ENCODE results near the gene HMCES. TPM values are rescaled to one million over a fixed set of nuclear protein-coding genes. Genes with fewer than 3 reads are reported as not detected.
"Not testable (repeated sequence)": the region's sequence is repeated elsewhere in the genome, so short reads cannot be mapped to it uniquely, and the experiment has no call there.

The HMCES gene
- total RNA-seq, 2 experiments from 2014 or later = 54.5 to 57.8 TPM

DNA sequence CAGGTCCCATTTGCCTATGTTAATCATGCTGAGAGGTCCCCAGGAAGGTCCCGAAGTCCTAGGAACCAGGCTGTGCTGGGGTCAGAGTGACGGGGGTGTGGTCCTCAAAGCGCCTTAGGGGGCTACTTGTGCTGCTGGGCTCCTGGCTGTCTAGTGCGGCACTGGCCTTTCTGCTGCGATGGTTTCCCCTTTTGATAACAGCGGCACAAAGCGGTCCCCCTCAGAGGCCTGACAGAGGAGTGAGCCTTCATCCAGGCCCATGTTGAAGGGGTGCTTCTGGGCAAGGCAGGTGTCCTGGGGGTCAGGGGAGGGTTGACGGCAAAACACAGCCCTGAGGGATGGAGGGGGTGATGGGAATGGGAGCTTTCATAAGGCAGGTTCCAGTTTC is 68.8 kb downstream of the HMCES start:
- TF ChIP-seq, protein P1, sequence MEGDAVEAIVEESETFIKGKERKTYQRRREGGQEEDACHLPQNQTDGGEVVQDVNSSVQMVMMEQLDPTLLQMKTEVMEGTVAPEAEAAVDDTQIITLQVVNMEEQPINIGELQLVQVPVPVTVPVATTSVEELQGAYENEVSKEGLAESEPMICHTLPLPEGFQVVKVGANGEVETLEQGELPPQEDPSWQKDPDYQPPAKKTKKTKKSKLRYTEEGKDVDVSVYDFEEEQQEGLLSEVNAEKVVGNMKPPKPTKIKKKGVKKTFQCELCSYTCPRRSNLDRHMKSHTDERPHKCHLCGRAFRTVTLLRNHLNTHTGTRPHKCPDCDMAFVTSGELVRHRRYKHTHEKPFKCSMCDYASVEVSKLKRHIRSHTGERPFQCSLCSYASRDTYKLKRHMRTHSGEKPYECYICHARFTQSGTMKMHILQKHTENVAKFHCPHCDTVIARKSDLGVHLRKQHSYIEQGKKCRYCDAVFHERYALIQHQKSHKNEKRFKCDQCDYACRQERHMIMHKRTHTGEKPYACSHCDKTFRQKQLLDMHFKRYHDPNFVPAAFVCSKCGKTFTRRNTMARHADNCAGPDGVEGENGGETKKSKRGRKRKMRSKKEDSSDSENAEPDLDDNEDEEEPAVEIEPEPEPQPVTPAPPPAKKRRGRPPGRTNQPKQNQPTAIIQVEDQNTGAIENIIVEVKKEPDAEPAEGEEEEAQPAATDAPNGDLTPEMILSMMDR (IDR thresholded peaks at IDR 0.05) = no peak
- no peak for DNase-seq
- intact Hi-C loops (cut with micrococcal nuclease) = no loop called here
- Mint-ChIP-seq H3K4me1 (ENCODE audit: low read depth) (no peaks in the 10 kb centered on the region), H3K27me3 (peaks cover 20% of the 10 kb centered on the region), H3K27ac (no peak overlapping the region), H3K4me3 (no peak overlapping the region), H3K9me3 (no peaks in the 10 kb centered on the region), H3K36me3 (ENCODE audit: low read depth) (no peaks in the 10 kb centered on the region)
- ChIA-PET POLR2A (interaction anchor here (1.1 kb wide), 1 partner anchor 31 kb away, joined by 3 read pairs; a partner anchor contains a TSS), CTCF (interaction anchor here (1.4 kb wide), 1 partner anchor 143 kb away, joined by 3 read pairs; no protein-coding TSS in a partner anchor)
- ATAC-seq = no peak

DNA sequence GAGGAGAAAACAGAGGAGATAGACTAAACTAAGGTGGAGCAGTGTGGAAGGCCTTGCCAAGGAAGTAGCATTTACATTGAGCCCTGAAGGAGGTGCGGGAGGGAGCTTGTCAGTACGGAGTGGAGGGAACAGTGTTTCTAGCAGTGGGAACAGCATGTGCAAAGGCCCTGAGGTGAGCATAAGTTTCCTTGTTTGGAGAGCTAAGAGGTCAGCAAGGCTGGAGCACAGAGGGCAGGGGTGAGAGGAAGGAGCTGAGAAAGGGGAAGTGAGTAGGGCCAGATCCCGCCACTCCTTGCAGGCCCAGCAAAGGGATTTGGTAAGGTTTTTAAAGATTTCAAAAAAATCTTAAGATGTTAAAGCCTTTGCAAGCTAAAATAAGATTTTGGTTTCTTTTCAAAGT is 70.1 kb downstream of the HMCES start:
- TF ChIP-seq, protein P1 (IDR thresholded peaks at IDR 0.05) = no peak
- Mint-ChIP-seq H3K9me3 (no peaks in the 10 kb centered on the region), H3K27ac (no peak overlapping the region)

DNA sequence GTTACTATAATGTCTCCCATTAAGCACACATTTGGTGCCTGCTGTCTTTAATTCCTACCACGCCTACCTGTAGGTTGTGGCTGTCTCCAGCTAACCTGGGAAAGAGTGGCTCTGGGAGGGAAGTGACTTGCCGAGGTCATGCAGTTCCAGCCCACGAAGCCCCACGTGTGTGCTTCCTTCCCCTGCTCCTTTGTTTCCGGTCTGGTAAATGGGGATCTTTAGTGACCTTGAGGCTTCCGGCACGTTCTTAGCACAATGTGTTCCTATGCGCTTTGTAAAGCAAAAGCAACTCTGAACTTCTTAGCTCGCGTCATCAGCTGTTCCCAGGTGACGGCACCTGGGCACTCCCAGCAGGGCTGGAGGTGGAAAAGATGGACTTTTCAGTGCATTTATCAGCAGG is 70.5 kb downstream of the HMCES start:
- H3K4me3 Mint-ChIP-seq; DNase-seq; intact Hi-C loops (cut with micrococcal nuclease); ATAC-seq; H3K4me1 Mint-ChIP-seq (ENCODE audit: low read depth); H3K27ac Mint-ChIP-seq; H3K36me3 Mint-ChIP-seq (ENCODE audit: low read depth); H3K9me3 Mint-ChIP-seq: not testable (repeated sequence)
- H3K27me3 Mint-ChIP-seq = peaks cover 10% of the 10 kb centered on the region
- ChIA-PET POLR2A (interaction anchor here (0.6 kb wide), 2 partner anchors 22 to 709 kb away, joined by 3 read pairs; no protein-coding TSS in a partner anchor), CTCF (interaction anchor here (1.4 kb wide), 1 partner anchor 141 kb away, joined by 3 read pairs; no protein-coding TSS in a partner anchor)

More for the DNA sequence above, 70.1 kb downstream of the HMCES start:
- no peak for ATAC-seq
- intact Hi-C loops (cut with micrococcal nuclease) = no loop called here
- H3K4me3 Mint-ChIP-seq = no peak overlapping the region
- H3K27me3 Mint-ChIP-seq = peaks cover 11% of the 10 kb centered on the region
- no peaks in the 10 kb centered on the region for H3K36me3 Mint-ChIP-seq (ENCODE audit: low read depth)
- ChIA-PET CTCF (interaction anchor here (1.4 kb wide), 1 partner anchor 142 kb away, joined by 3 read pairs; no protein-coding TSS in a partner anchor), POLR2A (no interaction called here)
- H3K4me1 Mint-ChIP-seq (ENCODE audit: low read depth) = no peaks in the 10 kb centered on the region
- no peak for DNase-seq

DNA sequence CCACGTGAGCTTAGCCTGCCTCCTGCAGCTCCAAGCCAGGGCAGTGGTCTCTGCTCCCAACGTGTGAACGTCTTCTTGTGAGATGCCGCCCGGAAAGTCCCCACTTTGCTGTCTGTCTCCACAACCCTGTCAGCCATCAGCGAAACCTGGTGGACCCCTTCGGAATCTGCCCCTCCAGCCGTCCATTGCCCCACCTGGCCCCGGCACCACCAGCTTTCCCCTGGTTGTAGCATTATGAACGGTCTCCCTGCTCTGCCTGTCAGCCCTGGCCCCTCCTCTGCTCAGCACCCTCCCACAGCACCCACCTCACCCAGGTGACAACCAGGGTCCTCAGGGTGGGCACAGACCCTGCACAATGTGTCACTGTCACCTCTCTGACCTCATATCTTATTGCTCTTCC is 71.1 kb downstream of the HMCES start:
- Mint-ChIP-seq H3K9me3 (no peaks in the 10 kb centered on the region), H3K27ac (no peak overlapping the region), H3K36me3 (ENCODE audit: low read depth) (no peaks in the 10 kb centered on the region), H3K27me3 (peaks cover 9% of the 10 kb centered on the region), H3K4me3 (no peak overlapping the region), H3K4me1 (ENCODE audit: low read depth) (no peaks in the 10 kb centered on the region)
- ChIA-PET POLR2A (interaction anchor here (0.6 kb wide), 2 partner anchors 22 to 709 kb away, joined by 3 read pairs; no protein-coding TSS in a partner anchor), CTCF (no interaction called here)
- TF ChIP-seq, protein P1 (IDR thresholded peaks at IDR 0.05) = no peak
- ATAC-seq = no peak
- intact Hi-C loops (cut with micrococcal nuclease) = no loop called here
- DNase-seq = no peak

DNA sequence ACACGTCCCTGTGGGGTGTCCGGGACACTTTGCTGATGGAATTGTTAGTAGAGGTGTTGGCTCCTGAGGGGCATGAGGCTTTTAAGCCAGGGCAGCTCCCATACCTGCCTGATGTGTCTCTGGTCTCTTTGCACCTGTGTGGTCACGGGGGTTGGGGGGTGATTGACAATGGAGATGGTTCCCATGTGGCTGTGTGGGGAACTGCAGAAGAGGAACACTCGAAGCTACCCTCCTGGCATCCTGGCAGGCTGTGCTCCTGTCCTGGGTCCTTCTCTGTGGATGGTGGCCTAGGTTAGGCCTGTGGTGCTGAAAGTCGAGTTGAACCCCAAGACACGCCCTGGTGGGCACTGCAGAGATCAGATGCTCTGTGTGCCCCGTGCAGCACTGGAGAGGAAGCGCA is 73.4 kb downstream of the HMCES start:
- no peaks in the 10 kb centered on the region for H3K27me3 Mint-ChIP-seq
- H3K4me3 Mint-ChIP-seq = no peak overlapping the region
- H3K4me1 Mint-ChIP-seq (ENCODE audit: low read depth) = no peaks in the 10 kb centered on the region
- TF ChIP-seq, protein P1 (IDR thresholded peaks at IDR 0.05) = peak; percentile 47
- peak; percentile 27 for DNase-seq
- ChIA-PET POLR2A (no interaction called here), CTCF (interaction anchor here (0.8 to 1.3 kb wide), 2 partner anchors 8 to 48 kb away, joined by 3 read pairs; no protein-coding TSS in a partner anchor)
- intact Hi-C loops (cut with micrococcal nuclease) = no loop called here
- H3K36me3 Mint-ChIP-seq (ENCODE audit: low read depth) = no peaks in the 10 kb centered on the region
- H3K9me3 Mint-ChIP-seq = no peaks in the 10 kb centered on the region
- ATAC-seq = peak; percentile 30
- H3K27ac Mint-ChIP-seq = no peak overlapping the region
